Testis (tissue), 2 donors: Measurements from ENCODE around the gene SMG1.
"Not testable (repeated sequence)": the region's sequence is repeated elsewhere in the genome, so short reads cannot be mapped to it uniquely, and the experiment has no call there.

Experiments
- CTCF ChIP-seq, 3 experiments: fragments of 450-650 bp in 2 of 3; fragments of 200-600 bp in 1 of 3; sonication (generic) in 1 of 3; IDR thresholded peaks; one replicate each; pipeline ENCODE4 v1.5.1; 2016 to 2019; ENCODE audit warnings: antibody characterized with exemption in 3 of 3, mild to moderate bottlenecking in 2 of 3, moderate library complexity in 1 of 3
- POLR2A ChIP-seq: fragments of 450-650 bp; IDR thresholded peaks from one replicate; pipeline ENCODE4 v1.6.1; 2017; ENCODE audit warnings: antibody characterized with exemption, mild to moderate bottlenecking, moderate library complexity

GRCh38 chr16:18759598-18760520 is 166.3 kb downstream of the SMG1 start:
- TF ChIP-seq POLR2A = not testable (repeated sequence)
- TF ChIP-seq CTCF (IDR thresholded peaks at IDR 0.05) = peak; percentile 28 to 62 (median 59)
